ENCODE measurements around the gene SLC15A5. TPM values are rescaled to one million over a fixed set of nuclear protein-coding genes. Genes with fewer than 3 reads are reported as not detected.

Gene SLC15A5
- total RNA-seq, 1 experiment from 2014 or later: not detected

GRCh38 chr12:16243487-16244412, 33.7 kb downstream of the SLC15A5 start:
- no peaks in the 10 kb centered on the region for H3K36me3 ChIP-seq
- no peaks in the 10 kb centered on the region for H3K4me1 ChIP-seq (replicated peaks)
- H3K9me3 ChIP-seq (replicated peaks): no peaks in the 10 kb centered on the region
- H3K27ac ChIP-seq: no peak overlapping the region
- H3K4me3 ChIP-seq: no peak overlapping the region
- H3K27me3 ChIP-seq (replicated peaks): no peaks in the 10 kb centered on the region
- DNase-seq (ENCODE audit: low read depth in 1 of 2, low spot score in 2 of 2): no peak

GRCh38 chr12:16241346-16241745, 36.1 kb downstream of the SLC15A5 start:
- no peak overlapping the region for H3K4me3 ChIP-seq

DNA sequence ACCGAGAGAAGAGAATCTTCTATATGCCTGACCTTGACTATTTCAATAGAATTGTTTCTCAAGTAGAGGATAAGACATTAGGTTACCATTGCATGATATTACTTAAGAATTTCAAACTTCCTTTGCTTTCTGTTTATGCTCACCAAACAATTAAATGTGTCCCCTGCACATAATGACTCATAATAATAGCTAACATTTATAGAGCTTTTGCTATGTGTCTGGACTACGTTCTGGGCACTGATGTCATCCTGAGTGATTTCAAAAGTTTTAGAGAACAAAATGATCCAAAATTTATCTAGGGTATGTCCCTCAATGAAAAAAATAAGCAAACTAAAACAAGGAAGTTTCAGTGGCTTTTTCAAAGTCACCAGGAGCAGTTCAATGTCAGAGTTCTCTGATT, 38.8 kb downstream of the SLC15A5 start:
- H3K4me1 ChIP-seq (replicated peaks): no peaks in the 10 kb centered on the region
- H3K27me3 ChIP-seq (replicated peaks): no peaks in the 10 kb centered on the region
- no peaks in the 10 kb centered on the region for H3K9me3 ChIP-seq (replicated peaks)
- no peak overlapping the region for H3K4me3 ChIP-seq
- H3K36me3 ChIP-seq: no peaks in the 10 kb centered on the region
- H3K27ac ChIP-seq: no peak overlapping the region
- DNase-seq (ENCODE audit: low read depth in 1 of 2, low spot score in 2 of 2): no peak

More at GRCh38 chr12:16241346-16241745, 36.1 kb downstream of the SLC15A5 start:
- no peak for DNase-seq (ENCODE audit: low read depth in 1 of 2, low spot score in 2 of 2)
- Histone ChIP-seq H3K4me1 (replicated peaks) (no peaks in the 10 kb centered on the region), H3K27me3 (replicated peaks) (no peaks in the 10 kb centered on the region), H3K27ac (no peak overlapping the region), H3K36me3 (no peaks in the 10 kb centered on the region), H3K9me3 (replicated peaks) (no peaks in the 10 kb centered on the region)

- Histone ChIP-seq H3K4me3 (no peak overlapping the region), H3K27ac (no peak overlapping the region), H3K4me1 (replicated peaks) (no peaks in the 10 kb centered on the region), H3K27me3 (replicated peaks) (no peaks in the 10 kb centered on the region), H3K9me3 (replicated peaks) (no peaks in the 10 kb centered on the region), H3K36me3 (no peaks in the 10 kb centered on the region)
- DNase-seq (ENCODE audit: low read depth in 1 of 2, low spot score in 2 of 2): no peak
These were observed 47.8 kb downstream of the SLC15A5 start for GRCh38 chr12:16229676-16230075.

- H3K27ac ChIP-seq: no peak overlapping the region
- no peaks in the 10 kb centered on the region for H3K9me3 ChIP-seq (replicated peaks)
- H3K36me3 ChIP-seq: no peaks in the 10 kb centered on the region
- no peaks in the 10 kb centered on the region for H3K27me3 ChIP-seq (replicated peaks)
- no peaks in the 10 kb centered on the region for H3K4me1 ChIP-seq (replicated peaks)
- no peak for DNase-seq (ENCODE audit: low read depth in 1 of 2, low spot score in 2 of 2)
- H3K4me3 ChIP-seq: no peak overlapping the region
These were observed 49.4 kb downstream of the SLC15A5 start for GRCh38 chr12:16228067-16228466.

DNA sequence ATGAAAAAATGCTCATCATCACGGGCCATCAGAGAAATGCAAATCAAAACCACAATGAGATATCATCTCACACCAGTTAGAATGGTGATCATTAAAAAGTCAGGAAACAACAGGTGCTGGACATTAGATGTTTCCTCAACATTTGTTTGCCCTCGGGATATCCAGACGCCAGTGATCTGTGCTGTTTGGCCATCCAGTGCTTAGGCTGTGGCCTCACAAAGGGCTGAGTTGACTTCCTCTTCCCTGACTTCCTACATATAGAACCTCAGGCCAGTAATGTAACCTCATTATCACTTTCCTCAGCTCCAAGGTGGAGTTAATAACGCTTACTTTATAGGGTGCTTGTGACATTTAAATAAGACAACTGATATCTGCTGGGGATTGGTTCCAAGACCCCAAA, 51.8 kb downstream of the SLC15A5 start:
- Histone ChIP-seq H3K9me3 (replicated peaks) (no peaks in the 10 kb centered on the region), H3K27me3 (replicated peaks) (no peaks in the 10 kb centered on the region), H3K4me1 (replicated peaks) (no peaks in the 10 kb centered on the region), H3K27ac (no peak overlapping the region), H3K4me3 (no peak overlapping the region), H3K36me3 (no peaks in the 10 kb centered on the region)
- DNase-seq (ENCODE audit: low read depth in 1 of 2, low spot score in 2 of 2): no peak

GRCh38 chr12:16224196-16224595, 53.3 kb downstream of the SLC15A5 start:
- no peak for DNase-seq (ENCODE audit: low read depth in 1 of 2, low spot score in 2 of 2)
- Histone ChIP-seq H3K4me3 (no peak overlapping the region), H3K9me3 (replicated peaks) (no peaks in the 10 kb centered on the region), H3K36me3 (no peaks in the 10 kb centered on the region), H3K27ac (no peak overlapping the region), H3K27me3 (replicated peaks) (no peaks in the 10 kb centered on the region), H3K4me1 (replicated peaks) (no peaks in the 10 kb centered on the region)

DNA sequence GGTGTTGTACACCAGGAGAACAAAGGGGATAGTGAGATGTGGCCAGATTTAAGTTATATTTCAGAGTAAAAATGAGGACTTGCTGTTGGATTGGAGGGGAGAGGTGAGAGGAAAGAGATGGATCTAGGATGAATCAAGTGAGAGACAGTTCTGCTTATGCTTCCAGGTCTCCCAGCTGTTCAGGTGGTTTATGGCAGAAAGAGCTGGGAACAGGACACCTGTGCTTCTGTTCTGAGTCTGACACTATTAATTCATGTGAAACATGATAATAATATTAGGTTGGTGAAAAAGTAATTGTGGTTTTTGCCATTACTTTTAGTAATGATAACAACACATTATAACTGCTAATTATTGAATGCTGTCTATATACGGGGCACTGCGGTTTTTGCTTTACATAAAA, 55.7 kb downstream of the SLC15A5 start:
- Histone ChIP-seq H3K36me3 (no peaks in the 10 kb centered on the region), H3K4me3 (no peak overlapping the region), H3K4me1 (replicated peaks) (no peaks in the 10 kb centered on the region), H3K9me3 (replicated peaks) (no peaks in the 10 kb centered on the region), H3K27ac (no peak overlapping the region), H3K27me3 (replicated peaks) (no peaks in the 10 kb centered on the region)
- DNase-seq (ENCODE audit: low read depth in 1 of 2, low spot score in 2 of 2): no peak

DNA sequence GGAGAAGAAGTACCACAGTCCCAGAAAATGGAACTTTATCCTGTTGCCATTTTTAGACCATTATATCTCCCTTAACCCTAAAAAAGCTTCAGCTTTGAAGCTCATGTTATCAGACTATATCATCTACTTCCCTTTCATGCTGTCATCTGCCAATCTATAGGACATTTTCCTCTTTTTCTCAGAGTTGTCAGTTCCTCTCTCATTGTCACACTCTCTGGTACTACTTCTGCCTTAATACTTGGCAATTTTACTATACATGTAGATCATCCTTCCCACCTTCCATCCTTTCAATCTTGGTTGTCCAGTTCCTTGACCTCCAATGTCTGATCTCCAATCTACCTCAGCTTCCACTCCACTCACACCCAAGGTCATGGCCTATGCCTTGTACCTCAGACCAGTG, 57.4 kb downstream of the SLC15A5 start:
- H3K4me1 ChIP-seq (replicated peaks): no peaks in the 10 kb centered on the region

DNA sequence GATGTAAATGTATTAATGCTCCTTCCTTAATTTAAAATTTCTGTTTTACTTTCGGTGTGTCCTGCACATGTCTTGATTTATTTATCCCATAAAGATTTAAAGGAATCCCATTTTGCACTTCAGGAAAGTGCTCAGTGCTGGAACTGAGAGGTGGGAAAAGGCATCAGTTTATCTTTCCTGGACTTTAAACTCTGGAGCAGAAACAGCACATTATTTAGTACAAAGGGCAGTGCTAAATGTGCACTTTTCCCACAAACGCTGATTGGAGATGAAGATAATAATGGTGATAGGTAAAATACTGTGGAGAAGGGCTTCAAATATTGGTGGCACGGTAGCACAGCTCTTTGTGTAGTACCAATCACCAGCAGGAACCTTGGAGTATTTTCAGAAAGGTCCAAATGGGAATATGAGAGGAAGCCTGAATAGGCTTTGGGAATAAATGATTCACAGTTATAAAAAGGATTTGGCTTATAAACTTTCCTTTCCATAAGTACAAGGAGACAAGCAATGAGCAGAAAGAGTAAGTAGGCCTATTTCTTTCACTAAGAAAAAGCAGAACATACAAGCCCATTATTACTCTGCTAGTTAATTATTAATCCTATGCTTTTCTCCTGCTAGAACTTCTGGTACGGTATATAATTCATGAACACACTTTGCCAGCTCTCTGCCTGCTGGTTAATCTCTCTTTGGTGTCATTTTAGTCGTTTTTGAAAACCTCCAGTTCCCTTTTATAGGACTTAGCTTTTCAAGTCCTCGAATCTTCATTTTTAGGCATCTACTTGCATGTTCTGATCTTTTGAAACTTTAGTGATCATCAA, 58.3 kb downstream of the SLC15A5 start:
- Histone ChIP-seq H3K4me3 (no peak overlapping the region), H3K27ac (no peak overlapping the region), H3K27me3 (replicated peaks) (no peaks in the 10 kb centered on the region), H3K9me3 (replicated peaks) (no peaks in the 10 kb centered on the region), H3K4me1 (replicated peaks) (no peaks in the 10 kb centered on the region), H3K36me3 (no peaks in the 10 kb centered on the region)
- no peak for DNase-seq (ENCODE audit: low read depth in 1 of 2, low spot score in 2 of 2)

More for the DNA sequence above, 57.4 kb downstream of the SLC15A5 start:
- no peak for DNase-seq (ENCODE audit: low read depth in 1 of 2, low spot score in 2 of 2)
- H3K36me3 ChIP-seq: no peaks in the 10 kb centered on the region
- no peak overlapping the region for H3K4me3 ChIP-seq
- H3K9me3 ChIP-seq (replicated peaks): no peaks in the 10 kb centered on the region
- H3K27ac ChIP-seq: no peak overlapping the region
- H3K27me3 ChIP-seq (replicated peaks): no peaks in the 10 kb centered on the region

DNA sequence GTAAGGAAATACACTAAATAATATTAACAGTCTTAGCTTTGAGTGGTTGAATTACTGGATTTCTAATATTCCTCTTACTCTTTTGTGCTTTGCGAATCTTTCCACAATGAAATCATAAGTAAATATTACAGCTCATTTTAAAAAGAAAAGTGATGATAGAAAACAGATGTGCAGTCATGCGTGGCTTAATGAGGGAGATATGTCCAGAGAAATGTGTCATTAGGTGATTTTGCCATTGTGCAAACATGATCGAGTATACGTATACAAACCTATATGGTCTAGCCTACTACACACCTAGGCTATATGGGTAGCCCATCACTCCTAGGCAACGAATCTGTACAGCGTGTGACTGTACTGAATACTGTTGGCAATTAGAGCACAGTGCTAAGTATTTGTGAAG, 59.3 kb downstream of the SLC15A5 start:
- no peaks in the 10 kb centered on the region for H3K36me3 ChIP-seq
- no peaks in the 10 kb centered on the region for H3K27me3 ChIP-seq (replicated peaks)
- no peak overlapping the region for H3K27ac ChIP-seq
- no peaks in the 10 kb centered on the region for H3K4me1 ChIP-seq (replicated peaks)
- no peak for DNase-seq (ENCODE audit: low read depth in 1 of 2, low spot score in 2 of 2)
- H3K9me3 ChIP-seq (replicated peaks): no peaks in the 10 kb centered on the region
- no peak overlapping the region for H3K4me3 ChIP-seq

- DNase-seq (ENCODE audit: low read depth in 1 of 2, low spot score in 2 of 2): no peak
- no peaks in the 10 kb centered on the region for H3K36me3 ChIP-seq
- H3K9me3 ChIP-seq (replicated peaks): no peaks in the 10 kb centered on the region
- H3K4me3 ChIP-seq: no peak overlapping the region
- no peak overlapping the region for H3K27ac ChIP-seq
- no peaks in the 10 kb centered on the region for H3K4me1 ChIP-seq (replicated peaks)
- H3K27me3 ChIP-seq (replicated peaks): no peaks in the 10 kb centered on the region
These were observed 65.8 kb downstream of the SLC15A5 start for GRCh38 chr12:16211731-16212130.

- no peak for DNase-seq (ENCODE audit: low read depth in 1 of 2, low spot score in 2 of 2)
- Histone ChIP-seq H3K27ac (no peak overlapping the region), H3K36me3 (no peaks in the 10 kb centered on the region), H3K27me3 (replicated peaks) (no peaks in the 10 kb centered on the region), H3K4me3 (no peak overlapping the region), H3K4me1 (replicated peaks) (no peaks in the 10 kb centered on the region), H3K9me3 (replicated peaks) (no peaks in the 10 kb centered on the region)
These were observed 78.6 kb downstream of the SLC15A5 start for GRCh38 chr12:16198884-16199283.

- Histone ChIP-seq H3K4me1 (replicated peaks) (no peaks in the 10 kb centered on the region), H3K9me3 (replicated peaks) (no peaks in the 10 kb centered on the region), H3K4me3 (no peak overlapping the region), H3K27me3 (replicated peaks) (no peaks in the 10 kb centered on the region), H3K27ac (no peak overlapping the region), H3K36me3 (no peaks in the 10 kb centered on the region)
- DNase-seq (ENCODE audit: low read depth in 1 of 2, low spot score in 2 of 2): no peak
These were observed 79.9 kb downstream of the SLC15A5 start for GRCh38 chr12:16197600-16197999.
